HepG2 (cell line): ENCODE data around the gene NDEL1. TPM values are rescaled to one million over a fixed set of nuclear protein-coding genes. Genes with fewer than 3 reads are reported as not detected.

Source experiments
- GFI1 ChIP-seq: sonication (generic); formaldehyde crosslinking; IDR thresholded peaks from 2 replicates; pipeline ENCODE4 v1.5.0; 2020; ENCODE audit warnings: missing genetic modification reagents, mild to moderate bottlenecking, borderline replicate concordance
- HOXA3 ChIP-seq: sonication (generic); formaldehyde crosslinking; IDR thresholded peaks from 2 replicates; pipeline ENCODE4 v1.5.0; 2020; ENCODE audit warnings: missing genetic modification reagents
- SCMH1 ChIP-seq: sonication (generic); formaldehyde crosslinking; IDR thresholded peaks from 2 replicates; pipeline ENCODE4 v1.9.0; 2021; ENCODE audit warnings: missing genetic modification reagents, mild to moderate bottlenecking, borderline replicate concordance
- polyA plus RNA-seq, 8 experiments: library from polyadenylated mRNA; depleted of rRNA in 3 of 8; stranded (reverse) in 7 of 8; unstranded in 1 of 8; fragments of >200 nt; fragmentation: Illumina TruSeq in 4 of 8; extraction: Trizol in 4 of 8; gene quantifications; 2 replicates each; pipeline versions ENCODE4 v1.2.1 to v1.2.3, GENCODE V29; 2011 to 2016; ENCODE audit warnings: low read depth in 4 of 8, missing spikeins in 1 of 8, mixed read lengths in 1 of 8; ENCODE audit not compliant: insufficient read depth in 1 of 8
- total RNA-seq, 5 experiments: library from RNA; depleted of rRNA; stranded (reverse); fragments of >200 nt; fragmentation: Illumina TruSeq; extraction: Trizol; gene quantifications; 2 replicates each; pipeline ENCODE4 v1.2.3, GENCODE V29; 2016; ENCODE audit warnings: low read depth in 1 of 5
- TF ChIP-seq, protein P1 (sequence below): sonication (generic); formaldehyde crosslinking; IDR thresholded peaks from 2 replicates; pipeline ENCODE4 v1.4.0; 2020; ENCODE audit warnings: mild to moderate bottlenecking, missing genetic modification reagents
- TF ChIP-seq, protein P2 (sequence below): sonication (generic); formaldehyde crosslinking; conservative IDR thresholded peaks from 2 replicates; pipeline ENCODE4 v1.4.0; 2020; ENCODE audit warnings: missing genetic modification reagents
- TF ChIP-seq, protein P3 (sequence below): sonication (generic); formaldehyde crosslinking; IDR thresholded peaks from 2 replicates; pipeline ENCODE4 v1.5.0; 2020; ENCODE audit warnings: missing genetic modification reagents

NDEL1 gene
- total and polyA plus RNA-seq, 2 of the 13 experiments (the other 11 are each of a cell fraction or from before 2014, with no cell fraction given), result 59.8 to 153 TPM

DNA sequence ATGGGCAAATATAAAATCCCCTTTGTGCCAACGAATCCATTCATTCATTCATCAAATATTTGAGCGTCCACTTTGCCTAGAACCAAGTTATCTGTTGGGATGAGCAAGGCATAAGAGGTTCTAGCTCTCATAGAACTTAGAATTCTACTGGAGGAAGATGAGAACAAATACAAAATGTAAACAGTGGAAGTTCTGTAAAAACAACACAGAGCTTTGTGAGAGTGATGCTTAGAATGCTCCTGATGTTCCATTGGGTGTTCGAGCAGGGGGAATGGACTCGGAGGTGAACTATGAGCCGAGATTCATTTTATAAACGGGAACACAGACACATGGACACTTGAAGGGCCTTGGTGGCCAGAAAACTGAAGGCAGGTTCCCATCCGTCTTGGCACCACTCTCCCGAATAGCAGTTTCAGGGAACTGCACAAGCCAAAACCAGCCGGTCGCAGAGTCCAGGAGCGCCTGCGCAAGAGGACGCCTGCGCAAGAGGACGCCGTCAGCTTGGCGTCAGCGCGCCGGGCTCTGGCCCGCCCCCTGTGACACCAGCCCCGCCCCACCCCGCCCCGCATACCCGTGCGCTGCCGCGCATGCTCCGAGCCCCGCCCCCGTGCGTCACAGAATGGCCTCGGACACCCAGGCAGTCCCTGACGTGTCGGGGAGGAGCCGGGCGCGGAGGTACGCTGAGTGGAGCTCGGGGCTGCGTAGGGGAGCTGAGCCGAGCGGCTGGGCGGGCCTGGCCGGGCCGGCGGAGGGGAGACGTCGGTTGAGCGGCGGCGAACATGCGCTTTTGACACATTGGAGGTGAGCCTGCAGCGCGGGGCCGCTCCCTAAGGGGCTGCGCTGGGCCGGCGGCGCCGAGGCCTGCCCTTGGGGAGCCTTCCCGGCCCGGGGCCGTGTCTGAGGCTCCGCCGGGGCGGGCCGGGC lies at the start of gene NDEL1 (continued):
- TF ChIP-seq, protein P1, sequence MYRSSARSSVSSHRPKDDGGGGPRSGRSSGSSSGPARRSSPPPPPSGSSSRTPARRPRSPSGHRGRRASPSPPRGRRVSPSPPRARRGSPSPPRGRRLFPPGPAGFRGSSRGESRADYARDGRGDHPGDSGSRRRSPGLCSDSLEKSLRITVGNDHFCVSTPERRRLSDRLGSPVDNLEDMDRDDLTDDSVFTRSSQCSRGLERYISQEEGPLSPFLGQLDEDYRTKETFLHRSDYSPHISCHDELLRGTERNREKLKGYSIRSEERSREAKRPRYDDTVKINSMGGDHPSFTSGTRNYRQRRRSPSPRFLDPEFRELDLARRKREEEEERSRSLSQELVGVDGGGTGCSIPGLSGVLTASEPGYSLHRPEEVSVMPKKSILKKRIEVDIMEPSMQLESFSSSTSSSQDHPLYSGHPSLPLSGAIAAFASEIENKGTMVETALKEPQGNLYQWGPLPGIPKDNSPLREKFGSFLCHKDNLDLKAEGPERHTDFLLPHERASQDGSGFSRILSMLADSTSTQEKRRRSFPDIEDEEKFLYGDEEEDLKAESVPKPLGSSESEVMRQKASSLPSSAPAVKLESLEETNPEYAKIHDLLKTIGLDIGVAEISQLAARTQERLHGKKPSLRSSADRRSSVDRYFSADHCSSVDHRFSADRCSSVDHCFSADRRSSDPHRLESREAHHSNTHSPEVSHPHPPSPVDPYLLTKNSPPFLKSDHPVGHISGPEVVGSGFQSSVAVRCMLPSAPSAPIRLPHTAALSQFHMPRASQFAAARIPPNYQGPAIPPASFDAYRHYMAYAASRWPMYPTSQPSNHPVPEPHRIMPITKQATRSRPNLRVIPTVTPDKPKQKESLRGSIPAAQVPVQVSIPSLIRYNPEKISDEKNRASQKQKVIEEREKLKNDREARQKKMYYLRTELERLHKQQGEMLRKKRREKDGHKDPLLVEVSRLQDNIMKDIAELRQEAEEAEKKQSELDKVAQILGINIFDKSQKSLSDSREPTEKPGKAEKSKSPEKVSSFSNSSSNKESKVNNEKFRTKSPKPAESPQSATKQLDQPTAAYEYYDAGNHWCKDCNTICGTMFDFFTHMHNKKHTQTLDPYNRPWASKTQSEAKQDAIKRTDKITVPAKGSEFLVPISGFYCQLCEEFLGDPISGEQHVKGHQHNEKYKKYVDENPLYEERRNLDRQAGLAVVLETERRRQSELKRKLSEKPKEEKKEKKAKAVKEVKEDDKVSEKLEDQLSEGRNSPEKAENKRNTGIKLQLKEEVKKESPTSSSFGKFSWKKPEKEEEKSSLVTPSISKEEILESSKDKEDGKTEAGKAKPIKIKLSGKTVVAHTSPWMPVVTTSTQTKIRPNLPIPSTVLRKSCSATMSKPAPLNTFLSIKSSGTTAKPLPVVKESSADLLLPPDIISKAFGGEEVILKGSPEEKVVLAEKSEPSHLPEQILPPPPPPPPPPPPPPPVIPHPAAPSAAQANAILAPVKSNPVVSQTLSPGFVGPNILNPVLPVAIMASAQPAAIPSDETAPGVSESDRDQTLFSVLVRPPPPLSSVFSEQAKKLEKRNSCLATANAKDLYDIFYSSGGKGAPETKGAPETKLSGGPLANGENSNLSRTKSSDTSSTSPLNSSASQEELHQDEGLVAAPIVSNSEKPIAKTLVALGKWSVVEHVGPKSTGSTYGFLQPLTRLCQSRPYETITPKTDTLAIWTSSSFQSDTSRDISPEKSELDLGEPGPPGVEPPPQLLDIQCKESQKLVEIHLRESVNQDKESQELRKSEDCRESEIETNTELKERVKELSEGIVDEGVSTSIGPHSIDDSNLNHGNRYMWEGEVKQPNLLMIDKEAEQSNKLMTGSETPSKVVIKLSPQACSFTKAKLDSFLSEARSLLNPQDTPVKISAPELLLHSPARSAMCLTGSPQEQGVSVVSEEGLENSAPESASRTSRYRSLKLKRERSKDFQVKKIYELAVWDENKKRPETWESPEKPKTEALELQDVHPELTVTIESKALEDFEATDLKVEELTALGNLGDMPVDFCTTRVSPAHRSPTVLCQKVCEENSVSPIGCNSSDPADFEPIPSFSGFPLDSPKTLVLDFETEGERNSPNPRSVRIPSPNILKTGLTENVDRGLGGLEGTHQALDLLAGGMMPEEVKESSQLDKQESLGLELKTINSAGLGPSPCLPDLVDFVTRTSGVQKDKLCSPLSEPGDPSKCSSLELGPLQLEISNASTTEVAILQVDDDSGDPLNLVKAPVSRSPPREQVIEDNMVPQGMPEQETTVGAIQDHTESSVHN, result no peak
- TF ChIP-seq GFI1 (CRISPR knock-in tag) (no peak), HOXA3 (CRISPR knock-in tag) (peak; percentile 85), SCMH1 (CRISPR knock-in tag) (no peak)
- TF ChIP-seq, protein P2, sequence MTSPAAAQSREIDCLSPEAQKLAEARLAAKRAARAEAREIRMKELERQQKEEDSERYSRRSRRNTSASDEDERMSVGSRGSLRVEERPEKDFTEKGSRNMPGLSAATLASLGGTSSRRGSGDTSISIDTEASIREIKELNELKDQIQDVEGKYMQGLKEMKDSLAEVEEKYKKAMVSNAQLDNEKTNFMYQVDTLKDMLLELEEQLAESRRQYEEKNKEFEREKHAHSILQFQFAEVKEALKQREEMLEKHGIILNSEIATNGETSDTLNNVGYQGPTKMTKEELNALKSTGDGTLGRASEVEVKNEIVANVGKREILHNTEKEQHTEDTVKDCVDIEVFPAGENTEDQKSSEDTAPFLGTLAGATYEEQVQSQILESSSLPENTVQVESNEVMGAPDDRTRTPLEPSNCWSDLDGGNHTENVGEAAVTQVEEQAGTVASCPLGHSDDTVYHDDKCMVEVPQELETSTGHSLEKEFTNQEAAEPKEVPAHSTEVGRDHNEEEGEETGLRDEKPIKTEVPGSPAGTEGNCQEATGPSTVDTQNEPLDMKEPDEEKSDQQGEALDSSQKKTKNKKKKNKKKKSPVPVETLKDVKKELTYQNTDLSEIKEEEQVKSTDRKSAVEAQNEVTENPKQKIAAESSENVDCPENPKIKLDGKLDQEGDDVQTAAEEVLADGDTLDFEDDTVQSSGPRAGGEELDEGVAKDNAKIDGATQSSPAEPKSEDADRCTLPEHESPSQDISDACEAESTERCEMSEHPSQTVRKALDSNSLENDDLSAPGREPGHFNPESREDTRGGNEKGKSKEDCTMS (CRISPR knock-in tag), result no peak
- TF ChIP-seq, protein P3, sequence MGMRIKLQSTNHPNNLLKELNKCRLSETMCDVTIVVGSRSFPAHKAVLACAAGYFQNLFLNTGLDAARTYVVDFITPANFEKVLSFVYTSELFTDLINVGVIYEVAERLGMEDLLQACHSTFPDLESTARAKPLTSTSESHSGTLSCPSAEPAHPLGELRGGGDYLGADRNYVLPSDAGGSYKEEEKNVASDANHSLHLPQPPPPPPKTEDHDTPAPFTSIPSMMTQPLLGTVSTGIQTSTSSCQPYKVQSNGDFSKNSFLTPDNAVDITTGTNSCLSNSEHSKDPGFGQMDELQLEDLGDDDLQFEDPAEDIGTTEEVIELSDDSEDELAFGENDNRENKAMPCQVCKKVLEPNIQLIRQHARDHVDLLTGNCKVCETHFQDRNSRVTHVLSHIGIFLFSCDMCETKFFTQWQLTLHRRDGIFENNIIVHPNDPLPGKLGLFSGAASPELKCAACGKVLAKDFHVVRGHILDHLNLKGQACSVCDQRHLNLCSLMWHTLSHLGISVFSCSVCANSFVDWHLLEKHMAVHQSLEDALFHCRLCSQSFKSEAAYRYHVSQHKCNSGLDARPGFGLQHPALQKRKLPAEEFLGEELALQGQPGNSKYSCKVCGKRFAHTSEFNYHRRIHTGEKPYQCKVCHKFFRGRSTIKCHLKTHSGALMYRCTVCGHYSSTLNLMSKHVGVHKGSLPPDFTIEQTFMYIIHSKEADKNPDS (CRISPR knock-in tag), result peak; percentile 61; the same call in 1 of the 2 replicates
